ENCODE data around the gene BMPR2. TPM values are rescaled to one million over a fixed set of nuclear protein-coding genes. Genes with fewer than 3 reads are reported as not detected.
"Not testable (repeated sequence)": the region's sequence is repeated elsewhere in the genome, so short reads cannot be mapped to it uniquely, and the experiment has no call there.

Gene BMPR2
- total and polyA plus RNA-seq, 2 donors from 2014 or later: 12.5 to 66.9 TPM

GRCh38 chr2:202541137-202541536 lies 165.0 kb downstream of the BMPR2 start:
- no peak for TF ChIP-seq CTCF (IDR thresholded peaks at IDR 0.05; ENCODE audit: borderline replicate concordance, extremely low read depth, insufficient read depth)
- Histone ChIP-seq H3K4me3 (ENCODE audit: low read length in 3 of 3) (no peak overlapping the region), H3K36me3 (ENCODE audit: control insufficient read depth in 2 of 3, insufficient read depth in 3 of 3, low read length in 3 of 3) (no peaks in the 10 kb centered on the region), H3K9ac (ENCODE audit: low read length in 3 of 3) (no peak overlapping the region), H3K27ac (ENCODE audit: low read depth in 2 of 2, low read length in 2 of 2) (no peak overlapping the region), H3K27me3 (ENCODE audit: control insufficient read depth, insufficient read depth, low read length) (no peaks in the 10 kb centered on the region), H3K4me1 (ENCODE audit: control insufficient read depth in 2 of 3, insufficient read depth in 2 of 3, low read depth in 1 of 3, low read length in 3 of 3) (no peaks in the 10 kb centered on the region), H3K9me3 (ENCODE audit: control insufficient read depth in 2 of 3, insufficient read depth in 1 of 3, low read length in 3 of 3) (no peaks in the 10 kb centered on the region)
- no peak for FAIRE-seq
- peak in 1 of 5 donors; percentile 9 for DNase-seq
- intact Hi-C loops (cut with DNase I): no loop called here

- Histone ChIP-seq H3K4me1 (ENCODE audit: control insufficient read depth in 2 of 3, insufficient read depth in 2 of 3, low read depth in 1 of 3, low read length in 3 of 3) (no peaks in the 10 kb centered on the region), H3K36me3 (ENCODE audit: control insufficient read depth in 2 of 3, insufficient read depth in 3 of 3, low read length in 3 of 3) (no peaks in the 10 kb centered on the region), H3K27ac (ENCODE audit: low read depth in 2 of 2, low read length in 2 of 2) (no peak overlapping the region), H3K27me3 (ENCODE audit: control insufficient read depth, insufficient read depth, low read length) (no peaks in the 10 kb centered on the region), H3K9ac (ENCODE audit: low read length in 3 of 3) (no peak overlapping the region), H3K4me3 (ENCODE audit: low read length in 3 of 3) (no peak overlapping the region), H3K9me3 (ENCODE audit: control insufficient read depth in 2 of 3, insufficient read depth in 1 of 3, low read length in 3 of 3) (no peaks in the 10 kb centered on the region)
- intact Hi-C loops (cut with DNase I): no loop called here
- no peak for TF ChIP-seq CTCF (IDR thresholded peaks at IDR 0.05; ENCODE audit: borderline replicate concordance, extremely low read depth, insufficient read depth)
- DNase-seq (peak in 1 of 5 donors; percentile 27), FAIRE-seq (no peak)
Observed at GRCh38 chr2:202542142-202542541, 166.0 kb downstream of the BMPR2 start.

DNA sequence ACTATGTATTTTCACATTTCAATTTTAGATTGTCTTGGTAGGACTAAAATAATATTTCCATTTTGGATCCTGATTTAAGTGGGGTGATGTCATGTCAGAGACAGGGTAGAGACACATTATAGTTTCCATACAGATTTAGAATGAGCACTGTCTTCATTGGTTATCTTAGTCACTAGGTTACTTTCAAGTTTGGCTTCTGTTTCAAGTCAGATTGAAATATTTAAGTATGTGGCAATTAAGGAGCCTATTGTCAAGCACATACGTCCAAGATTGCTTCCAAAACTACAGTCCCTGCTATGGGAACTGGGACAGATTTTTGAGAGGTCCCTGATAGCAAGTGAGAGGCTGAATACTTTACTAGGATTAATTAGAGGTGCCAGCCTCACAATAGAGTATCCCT lies 169.4 kb downstream of the BMPR2 start:
- Histone ChIP-seq H3K4me1 (ENCODE audit: control insufficient read depth in 2 of 3, insufficient read depth in 2 of 3, low read depth in 1 of 3, low read length in 3 of 3) (no peaks in the 10 kb centered on the region), H3K27ac (ENCODE audit: low read depth in 2 of 2, low read length in 2 of 2) (no peak overlapping the region), H3K9me3 (ENCODE audit: control insufficient read depth in 2 of 3, insufficient read depth in 1 of 3, low read length in 3 of 3) (no peaks in the 10 kb centered on the region), H3K27me3 (ENCODE audit: control insufficient read depth, insufficient read depth, low read length) (no peaks in the 10 kb centered on the region), H3K4me3 (ENCODE audit: low read length in 3 of 3) (no peak overlapping the region), H3K36me3 (ENCODE audit: control insufficient read depth in 2 of 3, insufficient read depth in 3 of 3, low read length in 3 of 3) (no peaks in the 10 kb centered on the region), H3K9ac (ENCODE audit: low read length in 3 of 3) (no peak overlapping the region)
- intact Hi-C loops (cut with DNase I): no loop called here
- TF ChIP-seq CTCF (IDR thresholded peaks at IDR 0.05; ENCODE audit: borderline replicate concordance, extremely low read depth, insufficient read depth): no peak
- FAIRE-seq (no peak), DNase-seq (no peak)

GRCh38 chr2:202545931-202546330 lies 169.8 kb downstream of the BMPR2 start:
- H3K27me3 ChIP-seq (ENCODE audit: control insufficient read depth, insufficient read depth, low read length): no peaks in the 10 kb centered on the region
- H3K9me3 ChIP-seq (ENCODE audit: control insufficient read depth in 2 of 3, insufficient read depth in 1 of 3, low read length in 3 of 3): no peaks in the 10 kb centered on the region
- no peaks in the 10 kb centered on the region for H3K36me3 ChIP-seq (ENCODE audit: control insufficient read depth in 2 of 3, insufficient read depth in 3 of 3, low read length in 3 of 3)
- H3K4me3 ChIP-seq (ENCODE audit: low read length in 3 of 3): no peak overlapping the region
- intact Hi-C loops (cut with DNase I): no loop called here
- no peak overlapping the region for H3K9ac ChIP-seq (ENCODE audit: low read length in 3 of 3)
- no peaks in the 10 kb centered on the region for H3K4me1 ChIP-seq (ENCODE audit: control insufficient read depth in 2 of 3, insufficient read depth in 2 of 3, low read depth in 1 of 3, low read length in 3 of 3)
- H3K27ac ChIP-seq (ENCODE audit: low read depth in 2 of 2, low read length in 2 of 2): no peak overlapping the region
- no peak for TF ChIP-seq CTCF (IDR thresholded peaks at IDR 0.05; ENCODE audit: borderline replicate concordance, extremely low read depth, insufficient read depth)
- DNase-seq (no peak), FAIRE-seq (no peak)

DNA sequence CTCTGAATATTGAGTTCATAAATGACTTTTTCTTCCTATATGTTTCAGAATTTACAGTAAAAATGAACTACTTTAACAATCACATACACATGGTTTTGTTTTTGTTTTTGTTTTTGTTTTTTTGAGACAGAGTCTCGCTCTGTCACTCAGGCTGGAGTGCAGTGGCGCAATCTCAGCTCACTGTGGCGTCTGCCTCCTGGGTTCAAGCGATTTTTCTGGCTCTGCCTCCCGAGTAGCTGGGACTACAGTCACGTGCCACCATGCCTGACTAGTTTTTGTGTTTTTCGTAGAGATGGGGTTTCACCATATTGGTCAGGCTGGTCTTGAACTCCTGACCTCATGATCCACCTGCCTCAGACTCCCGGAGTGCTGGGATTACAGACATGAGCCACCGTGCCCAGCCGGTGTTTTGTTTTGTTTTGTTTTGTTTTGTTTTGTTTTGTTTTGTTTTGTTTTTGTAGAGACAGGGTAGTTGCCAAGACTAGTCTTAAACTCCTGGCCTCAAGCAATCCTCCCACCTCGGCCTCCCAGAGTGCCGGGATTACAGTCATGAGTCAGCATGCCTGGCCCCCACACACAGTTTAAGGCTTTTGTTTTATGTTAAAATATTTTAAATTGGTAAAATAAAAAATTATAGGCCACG lies 170.5 kb downstream of the BMPR2 start:
- H3K27me3 ChIP-seq (ENCODE audit: control insufficient read depth, insufficient read depth, low read length); H3K36me3 ChIP-seq (ENCODE audit: control insufficient read depth in 2 of 3, insufficient read depth in 3 of 3, low read length in 3 of 3); H3K4me3 ChIP-seq (ENCODE audit: low read length in 3 of 3); H3K9ac ChIP-seq (ENCODE audit: low read length in 3 of 3); intact Hi-C loops (cut with DNase I); FAIRE-seq; H3K27ac ChIP-seq (ENCODE audit: low read depth in 2 of 2, low read length in 2 of 2); H3K9me3 ChIP-seq (ENCODE audit: control insufficient read depth in 2 of 3, insufficient read depth in 1 of 3, low read length in 3 of 3); H3K4me1 ChIP-seq (ENCODE audit: control insufficient read depth in 2 of 3, insufficient read depth in 2 of 3, low read depth in 1 of 3, low read length in 3 of 3): not testable (repeated sequence)
- DNase-seq: peak in 1 of 5 donors; percentile 12

Data from kidney (tissue), 14 donors.